Measurements from ENCODE around the gene PPP2R2B.

DNA sequence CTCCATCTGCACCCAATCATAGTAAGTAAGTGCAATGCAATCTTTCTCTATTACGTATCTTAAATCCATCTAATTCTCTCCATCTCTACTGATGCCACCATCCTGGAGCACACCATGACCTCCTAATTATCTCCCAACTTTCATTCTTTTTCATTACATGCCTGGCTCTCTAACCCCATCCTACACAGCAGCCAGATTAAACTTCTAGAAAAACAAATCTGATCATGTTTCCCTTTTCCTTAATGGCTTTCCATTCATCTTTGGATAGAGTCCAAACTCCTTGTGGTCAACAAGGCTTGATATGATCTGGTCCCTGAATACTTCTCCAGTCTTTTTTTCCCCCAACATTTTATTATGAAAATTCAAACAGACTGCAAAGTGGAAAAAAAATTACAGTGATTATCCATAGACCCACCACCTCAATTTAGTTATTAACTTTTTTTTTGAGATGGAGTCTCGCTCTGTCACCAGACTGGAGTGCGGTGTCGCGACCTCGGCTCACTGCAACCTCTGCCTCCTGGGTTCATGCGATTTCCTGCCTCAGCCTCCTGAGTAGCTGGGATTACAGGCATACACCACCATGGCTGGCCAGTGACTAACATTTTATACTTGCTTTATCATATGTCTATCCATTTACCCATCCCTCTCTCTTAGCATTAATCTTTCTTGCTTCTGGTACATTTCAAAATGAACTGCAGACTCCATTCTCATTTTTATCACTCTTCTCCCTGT lies 5.2 kb downstream of the PPP2R2B start:
- no peak for TF ChIP-seq CTCF (conservative IDR thresholded peaks at IDR 0.05; ENCODE audit: low read depth, low read length)
- no peak for TF ChIP-seq EZH2 (IDR thresholded peaks at IDR 0.05; ENCODE audit: borderline replicate concordance, low read depth, low read length, poor library complexity, severe bottlenecking)
